ENCODE measurements around the gene SH3PXD2A. TPM values are rescaled to one million over a fixed set of nuclear protein-coding genes. Genes with fewer than 3 reads are reported as not detected.
A peak's percentile ranks its signal among the peaks of the same experiment; 100 is the strongest.
"Not testable (repeated sequence)": the region's sequence is repeated elsewhere in the genome, so short reads cannot be mapped to it uniquely, and the experiment has no call there.

SH3PXD2A gene
- total RNA-seq, 1 experiment from 2014 or later = 9.7 TPM

DNA sequence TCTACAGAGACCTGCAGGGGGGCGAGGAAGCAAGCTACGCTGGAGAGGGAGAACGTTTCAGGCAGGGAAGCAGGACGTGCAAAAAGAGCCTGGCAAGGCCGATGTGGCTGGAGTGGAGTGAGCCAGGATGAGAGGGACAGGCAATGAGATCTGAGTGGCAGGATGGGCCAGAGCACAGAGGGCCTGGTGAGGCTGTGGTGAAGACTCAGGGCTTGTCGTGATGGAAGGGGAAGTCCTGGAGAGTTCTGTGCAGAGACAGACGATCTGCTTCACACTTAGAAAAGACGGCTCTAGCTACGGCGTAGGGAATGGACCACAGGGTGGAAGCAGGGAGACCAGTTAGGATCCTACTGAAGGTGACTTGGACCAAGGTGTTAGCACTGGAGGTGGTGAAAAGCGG is 87.0 kb downstream of the SH3PXD2A start:
- DNase-seq (ENCODE audit: low read depth) = no peak

DNA sequence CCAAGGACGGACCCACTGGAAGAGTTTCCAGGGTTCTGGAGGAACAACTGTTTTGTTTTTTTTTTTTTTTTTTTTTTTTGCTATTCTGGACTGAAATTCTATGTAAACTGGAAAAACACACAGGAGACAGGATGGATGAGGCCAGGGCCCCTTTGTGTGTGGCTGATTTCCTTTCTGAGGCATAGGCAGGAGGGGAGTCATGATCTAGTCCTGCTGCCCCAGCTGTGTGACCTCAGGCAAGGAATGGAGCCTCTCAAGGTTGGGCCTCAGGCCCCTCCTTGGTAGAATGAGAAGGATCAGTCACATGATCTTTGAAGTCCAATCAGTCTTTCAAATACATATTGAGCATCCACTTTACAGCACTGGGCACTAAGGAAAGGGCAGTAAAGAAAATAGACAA is 87.6 kb downstream of the SH3PXD2A start:
- peak; percentile 78 for DNase-seq (ENCODE audit: low read depth)

DNA sequence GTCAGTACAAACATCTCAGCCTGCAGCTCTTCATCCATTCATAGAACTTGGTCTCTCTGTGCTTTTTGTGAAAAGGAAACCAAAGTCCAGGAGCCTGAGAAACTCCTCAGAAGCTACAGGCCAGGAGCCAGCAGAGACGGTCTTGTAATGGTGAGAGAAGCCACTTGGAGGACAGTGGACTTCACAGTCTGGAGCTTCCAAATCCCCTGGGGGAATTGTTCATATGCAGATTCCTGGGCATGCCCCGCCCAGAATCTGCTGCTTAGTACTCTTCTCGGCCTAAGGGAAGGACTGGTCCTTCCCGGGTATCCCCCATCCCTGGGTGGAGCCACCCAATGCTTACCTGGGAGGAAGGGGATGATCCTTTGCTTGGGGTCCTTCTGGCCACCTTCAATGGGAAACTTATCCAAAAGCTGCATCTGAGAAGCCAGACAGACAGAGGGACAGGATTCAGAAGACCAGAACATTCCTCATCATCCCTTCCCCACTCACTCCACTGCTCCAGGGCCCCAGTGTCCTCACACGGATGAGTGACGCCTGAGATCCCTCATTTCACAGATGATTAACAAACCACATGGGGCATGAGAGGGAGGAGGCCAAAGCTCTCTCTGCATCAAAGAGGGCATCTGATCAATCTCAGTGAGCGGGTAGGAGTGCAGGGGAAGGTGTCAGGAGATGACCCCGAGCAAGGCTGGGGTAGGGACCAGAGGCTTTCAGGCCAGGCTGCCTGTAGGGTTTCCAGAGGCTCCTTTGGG is 88.4 kb downstream of the SH3PXD2A start:
- peak; percentile 83 for DNase-seq (ENCODE audit: low read depth)

DNA sequence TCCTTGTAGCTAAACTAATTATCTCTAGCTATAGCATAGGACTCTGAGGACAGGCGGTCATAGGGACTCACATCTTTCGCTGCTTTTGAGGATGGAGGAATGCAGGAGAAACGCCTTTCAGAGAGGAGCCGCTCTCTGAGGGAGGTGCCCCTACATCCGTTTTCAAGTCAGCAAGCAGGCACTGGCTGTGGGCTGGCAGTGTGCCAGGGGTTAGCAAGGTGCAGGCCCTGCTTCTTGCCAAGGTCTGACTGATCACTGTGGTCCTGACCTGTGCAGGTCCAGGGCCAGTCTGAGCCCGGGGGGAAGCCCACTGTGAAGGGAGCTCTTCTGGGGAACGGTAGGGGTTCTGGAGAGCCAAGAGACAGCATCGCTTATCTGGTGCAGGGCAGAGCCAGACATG is 89.4 kb downstream of the SH3PXD2A start:
- DNase-seq (ENCODE audit: low read depth) = peak; percentile 54

DNA sequence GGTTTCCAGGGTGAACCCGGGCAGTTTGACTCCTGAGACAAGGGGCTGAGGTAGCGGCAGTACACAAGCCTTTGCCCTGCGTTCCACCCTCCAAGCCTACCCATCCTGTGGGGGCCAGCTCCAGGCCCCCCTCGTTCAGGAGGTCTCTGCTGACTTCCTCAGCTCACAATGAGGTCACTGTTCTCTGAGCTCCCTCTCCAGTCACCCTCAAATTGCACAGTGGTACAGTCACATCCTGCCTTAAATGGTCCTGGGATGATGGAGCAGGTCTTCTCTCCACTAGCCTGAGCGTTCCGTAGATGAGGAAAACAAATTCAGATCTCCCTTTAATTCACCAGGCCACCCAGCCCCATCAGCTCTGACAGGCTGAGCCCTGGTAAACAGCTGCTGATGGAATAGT is 90.2 kb downstream of the SH3PXD2A start:
- peak; percentile 83 for DNase-seq (ENCODE audit: low read depth)

DNA sequence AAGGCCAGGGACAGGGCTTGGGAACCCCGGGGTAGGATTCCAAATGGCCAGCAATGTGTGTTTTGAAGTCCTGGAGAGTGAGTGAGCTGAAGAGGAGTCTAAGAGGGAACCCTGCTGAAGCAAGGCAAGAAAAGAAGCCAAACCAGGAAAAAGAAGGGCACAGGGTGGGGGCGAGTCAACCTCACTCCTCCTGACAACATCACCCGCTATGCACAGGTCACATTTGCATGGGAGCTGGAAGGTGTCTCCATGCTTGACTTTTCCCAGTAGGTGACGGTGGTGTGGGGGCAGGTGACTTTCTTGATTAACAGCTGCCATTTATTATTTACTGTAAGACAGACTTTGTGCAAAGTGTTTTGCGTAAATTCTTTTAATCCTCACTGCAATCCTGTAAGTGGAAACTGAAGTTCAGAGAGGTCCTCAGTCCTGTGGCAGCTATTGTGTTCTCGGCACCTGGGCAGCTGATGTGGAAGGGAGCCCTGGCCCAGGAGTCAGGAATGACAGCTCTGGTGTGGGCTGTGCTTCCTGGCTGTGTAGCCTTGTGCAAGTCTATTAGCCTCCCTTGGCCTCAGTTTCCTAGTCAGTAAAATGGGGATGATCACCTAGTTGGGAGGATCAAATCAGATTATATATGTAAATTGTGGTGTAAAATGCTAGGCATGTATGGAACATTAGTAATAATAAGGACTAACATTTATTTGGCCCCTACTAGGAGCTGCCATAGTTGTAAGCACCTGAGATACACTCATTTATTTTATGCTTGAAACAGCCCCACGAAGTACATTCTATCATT is 90.9 kb downstream of the SH3PXD2A start:
- DNase-seq (ENCODE audit: low read depth) = no peak

DNA sequence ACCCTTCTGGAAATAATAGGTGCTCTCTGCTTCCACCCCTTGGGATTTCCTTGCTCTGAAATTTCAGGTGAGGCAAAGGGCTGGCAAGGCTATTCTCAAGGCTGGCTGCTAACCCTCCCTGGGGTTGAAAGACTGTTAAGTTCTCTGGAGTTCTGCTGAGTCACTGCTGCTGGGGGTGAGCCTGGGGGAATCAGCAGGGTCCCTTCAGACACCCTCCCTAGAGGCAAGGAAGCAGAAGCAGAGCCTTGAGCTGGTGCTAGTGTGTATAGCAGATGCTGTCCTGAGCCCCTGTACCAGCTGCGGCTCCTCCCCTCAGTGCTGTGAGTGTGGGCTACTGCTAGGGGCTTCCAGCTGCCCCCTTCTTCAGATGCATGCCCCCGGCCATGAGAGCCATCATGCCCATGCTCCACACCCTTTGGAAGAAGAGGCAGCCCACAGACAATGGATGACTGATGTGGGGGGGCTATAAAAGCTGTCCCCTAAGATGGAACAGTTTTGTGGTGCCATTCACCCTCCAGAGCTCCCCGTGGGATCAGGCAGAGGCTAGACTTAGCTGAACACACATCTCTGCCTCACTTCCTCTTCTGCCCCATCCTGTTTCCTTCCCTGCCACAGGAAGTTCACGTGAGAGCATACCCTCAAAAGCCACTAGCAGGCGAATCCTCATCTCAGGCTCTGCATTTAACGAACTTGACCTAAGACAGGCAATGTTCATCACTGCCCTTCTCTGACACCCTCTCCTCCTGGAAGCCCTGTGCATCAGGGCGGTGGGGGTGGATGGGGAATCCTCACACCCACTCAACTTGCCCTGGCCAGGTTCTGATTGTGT is 91.8 kb downstream of the SH3PXD2A start:
- DNase-seq (ENCODE audit: low read depth) = peak; percentile 67

DNA sequence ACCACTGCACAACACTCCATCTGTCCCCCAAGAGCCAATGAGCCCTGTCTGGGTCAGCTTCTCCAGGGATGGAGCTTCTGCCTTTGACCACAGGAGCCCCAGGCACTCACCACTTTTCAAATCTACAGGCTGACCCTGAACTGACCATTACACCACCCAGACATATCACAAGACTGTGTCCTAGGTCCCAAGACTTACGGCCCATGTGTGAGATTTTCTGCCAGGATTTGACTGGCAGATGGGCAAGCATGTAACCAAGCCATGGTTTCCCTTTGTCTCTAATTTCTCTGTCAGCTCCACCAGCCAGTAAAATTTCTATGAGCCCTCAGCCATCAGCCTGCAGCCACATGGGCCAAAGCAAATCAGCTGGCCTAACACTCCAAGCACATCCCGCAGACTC is 92.5 kb downstream of the SH3PXD2A start:
- DNase-seq (ENCODE audit: low read depth) = no peak

DNA sequence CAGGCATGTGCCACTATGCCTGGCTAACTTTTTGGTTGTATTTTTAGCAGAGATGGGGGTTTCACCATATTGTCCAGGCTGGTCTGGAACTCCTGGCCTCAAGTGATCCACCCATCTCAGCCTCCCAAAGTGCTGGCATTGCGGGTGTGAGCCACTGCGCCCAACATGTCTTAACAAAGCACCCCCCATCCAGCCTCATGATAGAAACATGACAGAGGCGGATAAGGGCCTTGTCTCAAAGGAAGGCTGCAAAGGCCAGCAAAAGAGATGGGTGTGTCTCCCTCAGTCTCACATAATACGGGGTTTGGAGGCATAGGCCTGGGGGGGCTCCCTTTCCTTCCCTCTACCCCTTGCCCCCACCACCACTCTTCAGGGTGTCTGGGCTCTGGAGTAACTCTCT is 93.2 kb downstream of the SH3PXD2A start:
- DNase-seq (ENCODE audit: low read depth) = no peak

DNA sequence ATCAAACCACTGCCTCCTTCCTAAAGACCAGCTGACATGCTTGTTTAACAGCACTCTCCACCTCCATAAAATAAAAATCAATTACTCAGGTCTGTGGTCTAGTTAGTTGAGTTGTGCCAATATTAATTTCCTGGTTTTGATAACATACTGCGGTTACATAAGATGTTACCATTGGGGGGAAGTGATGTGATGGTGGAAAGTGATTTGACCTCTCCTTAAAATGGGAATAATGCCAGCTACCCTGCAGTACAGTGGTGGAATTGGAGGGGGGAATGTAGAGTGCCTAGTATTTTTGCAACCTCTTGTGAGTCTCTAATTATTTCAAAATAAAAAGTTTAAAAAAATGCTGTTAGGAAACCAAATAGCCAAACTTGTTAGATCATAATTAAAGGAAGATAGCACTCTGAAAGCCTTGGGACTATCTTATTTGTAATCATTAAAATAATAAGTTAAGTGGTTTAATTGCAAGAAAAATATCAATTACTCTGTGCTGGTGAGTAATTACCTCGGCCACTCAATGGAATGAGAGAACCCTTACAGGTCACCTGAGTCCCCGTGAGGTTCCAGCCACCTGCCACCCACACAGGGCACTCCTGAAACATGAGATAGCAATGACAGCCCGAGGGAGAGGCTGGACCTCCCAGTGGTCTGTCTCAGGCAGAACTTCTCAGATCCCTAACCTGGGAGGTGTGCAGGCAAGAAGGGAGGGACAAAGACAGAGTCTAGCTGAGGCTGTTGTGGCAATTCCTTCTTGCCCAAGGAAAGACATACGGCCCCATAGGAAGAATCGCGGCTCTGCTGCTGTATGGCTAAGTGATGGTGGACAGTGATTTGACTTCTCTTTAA is 94.1 kb downstream of the SH3PXD2A start:
- no peak for DNase-seq (ENCODE audit: low read depth)

DNA sequence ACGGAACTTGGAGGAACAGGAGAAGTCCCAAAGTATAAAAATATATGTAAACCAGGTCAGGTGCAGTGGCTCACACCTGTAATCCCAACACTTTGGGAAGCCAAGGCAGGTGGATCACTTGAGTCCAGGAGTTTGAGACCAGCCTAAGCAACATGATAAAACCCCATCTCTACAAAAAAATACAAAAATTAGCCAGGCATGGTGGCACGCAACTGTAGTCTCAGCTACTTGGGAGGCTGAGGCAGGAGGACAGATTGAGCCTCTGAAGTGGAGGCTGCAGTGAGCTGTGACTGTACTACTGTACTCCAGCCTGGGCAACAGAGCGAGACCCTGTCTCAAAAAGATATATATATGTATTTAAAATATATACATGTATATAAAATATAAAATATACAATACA is 95.1 kb downstream of the SH3PXD2A start:
- not testable (repeated sequence) for DNase-seq (ENCODE audit: low read depth)

DNA sequence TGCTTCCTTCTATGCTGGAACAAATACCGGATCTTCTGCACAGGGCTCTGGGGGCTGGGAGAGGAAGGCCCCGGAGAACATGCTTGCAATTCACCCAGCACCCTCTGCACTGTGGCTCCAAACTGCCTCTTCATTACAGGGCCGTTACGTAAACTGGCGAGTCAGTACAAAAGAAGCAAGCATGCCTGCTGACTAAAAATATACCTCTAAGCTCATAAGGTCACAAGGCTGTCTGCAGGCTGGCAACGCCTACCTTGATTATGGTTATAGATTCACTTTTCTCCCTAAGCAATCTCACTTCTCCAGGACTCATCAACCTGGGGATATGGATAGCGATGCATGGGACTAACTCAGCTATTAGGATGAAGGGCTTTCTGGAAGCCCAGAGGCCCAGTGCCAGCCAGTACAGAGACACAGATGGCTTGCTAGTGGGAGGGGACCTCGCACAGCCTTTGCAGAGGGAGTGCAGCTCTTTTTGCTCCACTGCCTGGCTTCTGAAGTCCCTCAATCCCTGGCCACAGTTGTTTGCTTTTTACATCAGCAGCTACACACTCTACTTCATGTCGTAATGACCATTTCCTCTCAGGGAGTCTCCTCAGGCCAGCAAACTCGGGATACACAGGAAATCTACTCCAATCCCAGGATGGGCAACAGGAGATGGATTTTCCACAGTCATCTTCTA is 96.1 kb downstream of the SH3PXD2A start:
- peak; percentile 74 for DNase-seq (ENCODE audit: low read depth)

DNA sequence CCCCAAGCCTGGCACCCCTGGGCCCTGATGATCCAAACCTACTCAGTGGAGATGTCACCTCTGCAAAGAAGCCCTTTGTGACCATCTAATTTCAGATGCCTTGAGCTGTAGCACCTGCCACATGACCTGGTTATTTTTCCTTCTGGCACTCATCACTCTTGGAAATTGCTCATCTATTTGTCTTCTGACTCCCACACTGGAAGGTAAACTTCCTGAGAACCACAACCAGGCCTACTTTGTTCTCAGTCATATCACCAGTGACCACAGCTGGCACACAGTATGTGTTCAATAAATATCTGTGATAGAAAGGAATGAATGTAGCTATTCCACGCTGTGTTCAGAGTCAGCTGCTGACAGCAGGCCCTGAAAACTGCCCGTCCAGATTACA is 97.1 kb downstream of the SH3PXD2A start:
- peak; percentile 89 for DNase-seq (ENCODE audit: low read depth)

DNA sequence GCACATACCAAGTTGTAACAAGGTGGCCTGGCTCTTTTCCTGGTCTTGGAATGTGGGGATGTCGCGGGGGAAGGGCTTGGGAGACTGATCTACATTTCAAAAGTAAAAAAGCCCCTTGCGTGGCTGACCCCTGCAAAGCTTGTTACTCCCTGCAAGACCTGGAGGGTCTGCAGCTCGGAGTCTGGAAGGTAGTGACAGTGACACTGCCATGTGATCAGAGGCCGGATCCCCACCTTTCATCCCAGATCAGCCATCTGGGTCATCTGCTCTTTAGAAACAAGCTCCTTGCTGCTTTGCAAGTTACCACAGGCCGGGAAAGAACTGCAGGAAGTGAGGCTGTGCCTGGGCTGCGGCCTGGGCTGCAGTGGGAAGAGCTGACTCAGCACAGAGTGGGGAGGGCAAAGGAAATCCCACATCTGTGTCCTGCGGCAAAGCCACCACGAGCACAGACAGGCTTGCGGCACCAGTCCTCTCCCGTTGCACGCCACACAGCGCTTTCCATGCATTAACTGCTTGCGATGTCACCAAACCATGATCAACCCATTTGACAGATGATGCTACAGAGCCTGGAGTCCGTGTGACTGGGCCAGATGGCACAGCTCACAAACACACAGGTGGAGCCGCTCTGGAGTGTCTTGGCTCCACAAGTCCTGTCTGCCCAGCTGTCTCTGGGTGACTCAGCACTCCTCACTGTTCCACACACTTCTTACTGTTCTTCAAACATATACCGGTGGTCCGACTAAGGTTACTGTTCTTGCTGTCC is 97.7 kb downstream of the SH3PXD2A start:
- peak; percentile 96 for DNase-seq (ENCODE audit: low read depth)

DNA sequence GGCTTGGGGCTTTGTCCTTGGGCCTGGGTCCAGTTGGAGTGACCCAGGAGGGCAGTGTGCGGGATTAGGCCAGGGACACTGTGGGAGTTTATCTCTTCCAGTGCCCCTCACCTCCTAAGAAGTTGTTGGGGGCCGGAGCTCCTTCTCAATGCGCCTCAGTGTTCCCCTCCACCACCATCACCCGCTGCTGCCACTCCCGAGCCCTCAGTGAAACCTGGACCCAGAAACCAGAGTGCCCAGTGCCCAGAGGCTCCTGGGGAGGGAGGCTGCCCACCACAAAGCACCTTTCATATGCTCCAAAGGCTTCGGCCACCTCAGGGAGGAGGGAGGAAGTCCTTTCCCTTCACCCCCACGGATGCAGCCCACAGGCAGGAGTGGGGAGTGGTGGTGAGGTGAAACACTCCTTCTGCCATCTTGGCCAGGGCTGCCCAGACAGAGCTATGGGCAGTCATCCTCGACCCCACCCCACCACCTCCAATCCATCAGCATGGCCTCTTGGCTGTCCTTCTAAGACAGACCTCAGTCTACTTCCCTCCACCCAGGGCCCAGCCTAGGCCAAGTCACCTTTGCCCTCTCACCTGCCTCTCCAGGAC is 99.0 kb downstream of the SH3PXD2A start:
- DNase-seq (ENCODE audit: low read depth) = no peak

DNA sequence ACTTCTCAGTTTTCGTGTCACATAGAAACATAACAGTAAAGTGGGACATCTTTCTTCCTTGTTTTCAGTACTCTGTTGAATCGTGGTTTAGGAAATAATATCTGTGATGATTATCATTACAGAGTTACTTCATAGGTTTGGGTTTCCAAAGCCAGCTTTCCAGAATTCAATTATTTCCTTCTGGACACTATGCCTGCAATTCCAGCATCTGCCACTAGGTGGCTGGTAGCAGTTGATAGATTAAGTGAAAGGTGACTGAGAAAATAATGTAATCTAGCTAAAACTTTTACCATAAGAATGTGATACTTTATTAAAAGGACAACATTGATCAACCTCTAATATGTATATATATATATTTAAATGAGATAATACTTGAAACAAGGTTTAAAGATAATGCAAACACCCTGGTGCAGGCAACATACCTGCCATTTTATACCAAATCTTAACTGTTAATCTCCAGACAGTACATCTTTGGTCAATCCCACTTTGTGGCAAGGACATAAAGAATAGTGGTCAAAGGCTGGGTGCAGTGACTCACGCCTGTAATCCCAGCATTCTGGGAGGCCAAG is 102.6 kb downstream of the SH3PXD2A start:
- DNase-seq (ENCODE audit: low read depth) = no peak

DNA sequence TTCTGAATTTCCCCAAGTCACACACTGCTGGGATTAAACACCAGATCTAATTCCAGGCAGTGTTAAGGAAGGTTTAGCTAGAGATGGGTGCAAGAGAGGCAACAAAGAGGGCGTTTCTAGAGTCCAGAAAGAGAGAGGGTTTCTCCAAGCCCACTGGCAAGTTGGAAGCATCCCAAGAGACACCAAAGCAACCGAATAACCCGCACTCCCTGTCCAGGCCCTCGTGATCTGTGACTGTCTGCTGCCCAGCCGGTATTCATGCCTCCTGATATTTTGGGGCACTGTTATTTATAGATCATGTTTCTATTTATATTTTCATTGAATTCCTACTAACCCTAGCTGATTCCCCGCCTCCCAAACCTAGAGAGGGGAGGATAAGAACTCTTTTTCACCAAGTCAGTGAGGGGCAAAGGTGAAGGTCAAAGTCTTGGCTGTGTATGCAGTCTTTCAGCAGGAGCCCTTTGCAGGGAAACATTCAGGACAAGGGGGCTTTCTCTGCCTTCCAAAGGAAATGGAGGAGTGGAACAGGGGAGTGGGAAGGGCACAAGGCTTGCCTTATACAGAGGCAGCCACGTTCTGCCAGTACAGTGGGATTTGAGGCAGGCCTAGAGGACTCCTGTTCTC is 103.6 kb downstream of the SH3PXD2A start:
- DNase-seq (ENCODE audit: low read depth) = peak; percentile 76

DNA sequence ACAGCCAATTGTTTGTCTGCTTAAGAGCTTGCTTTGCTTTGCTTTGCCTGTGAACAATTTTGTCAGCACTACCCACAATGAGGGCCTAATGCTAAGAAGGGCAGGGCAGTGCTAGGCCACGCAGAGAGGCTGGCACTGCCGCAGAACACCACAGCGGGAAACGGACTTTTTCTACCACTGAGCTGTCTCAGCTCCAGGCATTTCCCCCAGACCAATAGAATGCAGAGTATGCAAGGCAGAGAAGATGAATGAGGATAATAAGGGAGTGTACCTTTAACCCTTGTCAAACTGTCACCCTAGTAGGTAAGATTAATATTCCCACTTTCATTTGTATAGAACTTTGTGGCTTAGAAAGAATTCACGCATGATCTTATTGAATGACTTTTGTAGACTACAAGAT is 104.5 kb downstream of the SH3PXD2A start:
- DNase-seq (ENCODE audit: low read depth) = no peak

DNA sequence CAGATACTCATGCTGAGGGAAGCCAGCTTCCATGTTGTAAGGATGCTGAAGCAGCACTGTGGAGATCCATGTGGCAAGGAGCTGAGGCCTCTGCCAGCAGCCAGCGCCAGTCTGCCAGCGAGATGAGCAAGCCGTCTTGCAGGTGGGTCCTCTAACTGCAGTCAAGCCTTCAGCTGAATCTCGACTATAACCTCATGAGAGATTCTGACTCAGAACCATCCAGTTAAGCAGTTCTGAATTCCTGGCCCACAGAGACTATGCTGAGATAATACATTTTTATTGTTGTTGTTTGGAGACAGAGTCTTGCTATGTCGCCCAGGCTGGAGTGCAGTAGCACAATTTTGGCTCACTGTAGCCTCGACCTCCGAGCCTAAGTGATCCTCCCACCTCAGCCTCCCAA is 105.6 kb downstream of the SH3PXD2A start:
- no peak for DNase-seq (ENCODE audit: low read depth)
